Activated T-cell treated with anti-CD3 and anti-CD28 coated beads, Interleukin-2, amount 50 U/mL, for 48 hours (primary cell): Measurements from ENCODE around the gene YIPF4.
"Not testable (repeated sequence)": the region's sequence is repeated elsewhere in the genome, so short reads cannot be mapped to it uniquely, and the experiment has no call there.

Experiments used
- DNase-seq, 2 experiments: peaks; one replicate each; pipeline ENCODE4 v3.0.0-alpha.2; 2020

YIPF4 gene

DNA sequence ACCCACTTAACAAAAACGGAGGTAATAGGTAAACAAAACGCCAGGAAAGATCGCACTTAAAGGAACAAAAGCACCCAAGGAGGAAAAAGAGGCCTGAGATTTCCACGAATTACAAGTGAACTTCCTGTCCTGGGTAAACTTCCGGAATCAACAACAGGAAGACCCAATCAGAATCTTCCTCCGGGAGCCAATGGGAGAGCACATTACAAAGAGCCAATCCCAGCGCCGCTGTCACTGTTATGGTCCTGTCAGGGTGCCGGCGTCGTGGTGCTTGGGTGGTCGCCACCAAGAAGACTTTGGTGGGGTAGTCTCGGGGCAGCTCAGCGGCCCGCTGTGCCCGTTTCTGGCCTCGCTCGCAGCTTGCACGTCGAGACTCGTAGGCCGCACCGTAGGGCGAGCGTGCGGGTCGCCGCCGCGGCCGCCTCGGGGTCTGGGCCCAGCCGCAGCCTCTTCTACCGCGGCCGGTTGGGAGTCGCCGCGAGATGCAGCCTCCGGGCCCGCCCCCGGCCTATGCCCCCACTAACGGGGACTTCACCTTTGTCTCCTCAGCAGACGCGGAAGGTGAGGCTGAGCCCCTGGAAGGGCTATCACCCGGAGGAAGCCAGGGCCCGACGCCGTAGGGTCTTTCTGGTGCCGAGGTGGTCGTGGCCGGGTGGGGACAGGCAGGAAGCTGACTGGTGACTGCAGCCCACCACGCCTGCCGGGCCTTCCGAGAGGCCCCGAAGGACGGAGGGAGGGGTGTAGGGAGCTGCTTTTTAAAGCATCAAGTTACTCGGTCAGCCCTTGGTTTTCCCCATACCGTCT is at the start of gene YIPF4:
Gene YIPF4 (plus strand): TSS at position 231 of the 804 bp plus-strand sequence. CDS start 252 bp downstream, at position 483.
- DNase-seq = peak; percentile 95

DNA sequence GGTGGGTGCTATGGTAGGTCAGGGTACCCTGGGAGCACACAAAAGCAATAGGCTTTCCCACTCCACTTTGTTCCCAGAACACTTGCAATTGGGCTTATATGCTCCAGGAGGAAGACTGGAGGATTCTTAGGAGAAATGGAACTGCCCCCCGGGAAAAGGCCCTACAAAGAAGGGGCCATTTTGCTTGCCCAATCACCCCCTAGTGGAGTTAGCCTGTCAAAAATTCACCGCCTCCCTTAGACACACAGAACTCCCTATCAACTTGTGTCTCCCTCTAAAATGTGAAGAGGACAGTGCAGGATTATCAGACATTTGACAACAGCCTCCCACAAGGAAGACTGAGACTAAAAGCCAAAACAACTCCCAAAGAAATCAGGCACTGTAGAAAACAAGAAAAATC is 49.5 kb upstream of the YIPF4 start:
- no peak for DNase-seq

GRCh38 chr2:32229635-32230034 is 48.1 kb upstream of the YIPF4 start:
- no peak for DNase-seq

- DNase-seq = no peak
Measured at GRCh38 chr2:32231959-32232358, 45.7 kb upstream of the YIPF4 start.

DNA sequence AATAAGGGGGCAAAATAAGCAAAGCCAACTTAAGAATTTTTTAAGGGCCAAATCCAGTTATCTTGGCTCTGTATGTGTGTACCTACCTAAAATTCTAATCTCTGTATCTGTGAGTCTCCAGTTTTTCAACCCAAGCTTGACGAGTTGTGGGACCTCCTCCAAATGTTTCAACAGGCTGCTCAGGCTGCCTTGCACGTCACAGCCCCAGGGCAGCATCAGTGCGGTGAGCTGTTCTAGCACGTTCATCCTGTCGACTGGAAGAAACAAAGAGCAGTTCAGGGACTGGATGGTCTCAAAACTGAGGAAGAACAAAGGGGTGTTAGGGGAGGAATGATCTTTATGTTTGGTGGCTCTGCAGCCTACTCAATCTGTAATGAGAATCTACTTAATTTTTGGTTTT is 42.4 kb upstream of the YIPF4 start:
- no peak for DNase-seq

- no peak for DNase-seq
Measured at GRCh38 chr2:32237488-32237887, 40.2 kb upstream of the YIPF4 start.

- no peak for DNase-seq
Measured at GRCh38 chr2:32237996-32238395, 39.7 kb upstream of the YIPF4 start.

DNA sequence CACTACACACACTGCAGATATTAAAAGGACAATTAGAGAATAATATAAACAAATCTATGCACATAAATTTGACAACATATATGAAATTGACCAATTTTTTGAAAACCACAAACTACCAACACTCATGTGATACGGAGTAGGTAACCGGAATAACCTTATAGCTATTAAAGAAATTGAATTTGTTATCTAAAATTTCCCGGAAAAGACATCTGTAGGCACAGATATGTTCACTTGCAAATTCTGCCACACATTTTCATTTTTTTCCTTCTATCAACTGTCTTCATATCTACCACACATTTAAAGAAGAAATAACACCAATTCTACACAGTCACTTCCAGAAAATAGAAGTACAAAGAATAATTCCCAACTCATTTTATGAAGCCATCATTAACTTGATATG is 35.4 kb upstream of the YIPF4 start:
- DNase-seq = no peak

- no peak for DNase-seq
Measured at GRCh38 chr2:32246911-32247310, 30.8 kb upstream of the YIPF4 start.

- no peak for DNase-seq
Measured at GRCh38 chr2:32248299-32248698, 29.4 kb upstream of the YIPF4 start.

DNA sequence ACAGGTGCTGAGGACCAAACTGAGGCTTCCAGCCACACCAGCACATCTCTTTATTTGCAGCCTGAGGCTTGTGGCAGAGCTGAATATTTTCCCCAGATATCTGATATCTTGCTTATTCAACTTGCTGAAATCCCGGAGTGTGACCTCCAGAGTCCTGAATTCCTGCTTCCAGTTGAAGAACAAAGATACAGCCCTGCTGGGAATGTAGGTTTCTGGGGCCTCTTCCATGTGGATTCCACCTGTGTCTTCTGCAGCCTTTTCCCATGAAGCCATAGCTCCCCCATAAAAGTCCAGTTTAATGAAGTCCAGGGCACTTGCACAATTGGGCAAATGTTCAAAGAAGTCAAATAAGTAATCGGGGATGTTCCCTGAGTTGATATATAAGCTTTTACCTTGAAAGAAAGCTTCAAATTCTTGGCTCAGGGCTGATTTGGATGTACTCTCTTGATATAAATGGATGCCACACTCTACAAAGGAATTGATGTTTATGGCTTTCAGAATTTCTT is 27.9 kb upstream of the YIPF4 start:
- DNase-seq = no peak

- DNase-seq = no peak
Measured at GRCh38 chr2:32250290-32250689, 27.4 kb upstream of the YIPF4 start.

- no peak for DNase-seq
Measured at GRCh38 chr2:32258242-32258641, 19.5 kb upstream of the YIPF4 start.

GRCh38 chr2:32260376-32260775 is 17.3 kb upstream of the YIPF4 start:
- DNase-seq = no peak

- no peak for DNase-seq
Measured at GRCh38 chr2:32262105-32262504, 15.6 kb upstream of the YIPF4 start.

- no peak for DNase-seq
Measured at GRCh38 chr2:32264422-32265105, 13.1 kb upstream of the YIPF4 start, which contains the start of gene NLRC4. NLRC4 (minus strand) TSS chr2:32264886; CDS start chr2:32256775, 8,111 bp downstream.

GRCh38 chr2:32271063-32271462 is 6.6 kb upstream of the YIPF4 start:
- no peak for DNase-seq

DNA sequence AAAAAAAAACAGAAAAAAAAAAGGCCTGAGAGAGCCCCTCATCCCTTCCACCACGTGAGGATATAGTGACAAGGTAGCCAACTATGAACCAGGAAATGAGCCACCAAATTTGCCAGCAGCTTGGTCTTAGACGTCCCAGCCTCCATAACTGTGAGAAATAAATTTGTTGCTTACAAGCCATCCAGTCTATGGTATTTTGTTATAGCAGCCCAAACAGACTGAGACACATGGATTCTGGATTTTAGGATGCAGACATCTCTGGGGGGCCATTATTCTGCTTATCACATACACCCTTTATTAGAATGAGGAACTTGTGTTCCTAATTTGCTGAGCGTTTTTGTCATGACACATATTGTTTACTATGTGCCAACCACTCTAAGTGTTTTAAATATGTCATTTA is 5.4 kb upstream of the YIPF4 start:
- DNase-seq = no peak

DNA sequence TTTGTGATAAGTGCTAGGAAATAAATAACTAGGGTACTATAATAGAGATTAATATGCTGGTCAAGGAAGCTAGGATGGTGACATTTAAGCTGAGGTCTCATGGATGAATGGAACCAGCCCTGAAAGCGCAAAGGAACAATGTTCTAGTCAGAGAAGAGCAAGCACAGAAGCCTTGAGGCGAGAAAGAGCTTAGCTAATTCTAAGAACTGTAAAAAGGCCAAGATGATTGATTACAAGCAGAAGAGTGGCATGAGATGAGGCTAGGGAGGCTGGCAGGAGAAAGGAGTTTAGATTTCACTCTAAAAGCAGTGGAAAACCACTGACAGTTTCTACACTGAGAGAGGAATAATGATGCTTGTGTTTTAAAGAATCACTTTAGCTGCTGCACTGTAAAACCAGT is 3.4 kb upstream of the YIPF4 start:
- no peak for DNase-seq

- DNase-seq = not testable (repeated sequence)
Measured at GRCh38 chr2:32275790-32276189, 1.9 kb upstream of the YIPF4 start.

- DNase-seq = no peak
Measured at GRCh38 chr2:32277363-32277673, 386 bp upstream of the YIPF4 start.

- DNase-seq = no peak
Measured at GRCh38 chr2:32278478-32278853, 762 bp downstream of the YIPF4 start.

DNA sequence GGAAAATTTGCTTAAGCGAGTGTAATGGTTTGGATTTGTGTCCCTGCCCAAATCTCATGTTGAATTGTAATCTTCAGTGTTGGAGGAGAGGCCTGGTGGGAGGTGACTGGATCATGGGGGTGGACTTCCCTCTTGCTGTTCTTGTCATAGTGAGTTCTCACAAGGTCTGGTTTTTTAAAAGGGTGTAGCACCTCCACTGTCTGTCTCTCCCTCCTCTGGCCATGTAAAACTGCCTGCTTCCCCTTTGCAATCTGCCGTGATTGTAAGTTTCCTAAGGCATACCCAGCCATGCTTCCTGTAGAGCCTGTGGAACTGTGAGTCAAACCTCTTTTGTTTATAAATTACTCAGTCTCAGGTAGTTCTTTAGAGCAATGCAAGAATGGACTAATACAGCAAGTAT is 6.6 kb downstream of the YIPF4 start:
- DNase-seq = no peak
